Body of pancreas (tissue), 4 donors: ENCODE measurements around the gene CD86.

ENCODE experiments used
- CTCF ChIP-seq, 7 experiments: fragments of 450-650 bp in 4 of 7; fragments of 200-600 bp in 3 of 7; sonication (generic) in 3 of 7; IDR thresholded peaks; one replicate each; pipeline ENCODE4 v1.5.1; 2016 to 2019; ENCODE audit warnings: antibody characterized with exemption in 7 of 7
- POLR2A ChIP-seq, 3 donors: fragments of 450-650 bp; IDR thresholded peaks; one replicate each; pipeline ENCODE4 v1.6.1; 2016; ENCODE audit warnings: antibody characterized with exemption in 3 of 3, mild to moderate bottlenecking in 2 of 3

GRCh38 chr3:122091602-122092295 is 36.6 kb downstream of the CD86 start:
- TF ChIP-seq CTCF (IDR thresholded peaks at IDR 0.05) (no peak), POLR2A (IDR thresholded peaks at IDR 0.05) (no peak)
